Osteoblast (primary cell): Measurements from ENCODE around the gene AMN. TPM values are rescaled to one million over a fixed set of nuclear protein-coding genes. Genes with fewer than 3 reads are reported as not detected.

Source experiments
- DNase-seq: peaks from one replicate; pipeline ENCODE4 v3.0.0; 2011; ENCODE audit warnings: low spot score, mixed read lengths; ENCODE audit not compliant: insufficient read length; ENCODE audit errors: missing footprints
- H2AFZ ChIP-seq: 2 replicates; pipeline ENCODE4 v1.6.0; 2011; ENCODE audit warnings: mild to moderate bottlenecking, low read length
- H3K27ac ChIP-seq: 2 replicates; pipeline ENCODE4 v1.5.1; 2011; ENCODE audit warnings: mild to moderate bottlenecking, low read depth, low read length, moderate library complexity
- H3K27me3 ChIP-seq: 2 replicates; pipeline ENCODE4 v1.6.0; 2012; ENCODE audit warnings: mild to moderate bottlenecking, control low read depth, inconsistent platforms, low read length, moderate library complexity; ENCODE audit not compliant: insufficient read depth
- H3K36me3 ChIP-seq: 2 replicates; pipeline ENCODE4 v1.5.1; 2011; ENCODE audit warnings: mild to moderate bottlenecking, low read length, control low read depth, moderate library complexity; ENCODE audit not compliant: insufficient read depth
- H3K4me1 ChIP-seq: 2 replicates; pipeline ENCODE4 v1.5.1; 2011; ENCODE audit warnings: mild to moderate bottlenecking, low read length, control low read depth, moderate library complexity; ENCODE audit not compliant: insufficient read depth
- H3K4me2 ChIP-seq: 2 replicates; pipeline ENCODE4 v1.6.0; 2011; ENCODE audit warnings: mild to moderate bottlenecking, low read length; ENCODE audit not compliant: insufficient read depth
- H3K4me3 ChIP-seq: fragments of 200-600 bp; sonication (generic); 3 replicates; pipeline ENCODE4 v1.5.1; 2012; ENCODE audit warnings: mild to moderate bottlenecking, low read length, inconsistent platforms; ENCODE audit not compliant: insufficient read depth
- H3K79me2 ChIP-seq: 2 replicates; pipeline ENCODE4 v1.6.0; 2012; ENCODE audit warnings: mild to moderate bottlenecking, low read length, control low read depth, inconsistent platforms; ENCODE audit not compliant: insufficient read depth
- H3K9me3 ChIP-seq: 2 replicates; pipeline ENCODE4 v1.5.1; 2011; ENCODE audit warnings: low read depth, low read length, control low read depth
- H4K20me1 ChIP-seq: 2 replicates; pipeline ENCODE4 v1.6.0; 2012; ENCODE audit warnings: mild to moderate bottlenecking, low read length, control low read depth; ENCODE audit not compliant: insufficient read depth
- total RNA-seq: library from RNA; depleted of rRNA; stranded (reverse); fragments of >200 nt; gene quantifications from 2 replicates; pipeline ENCODE4 v1.2.3, GENCODE V29; 2012
- TF ChIP-seq, protein P1 (sequence below): IDR thresholded peaks from 2 replicates; pipeline ENCODE4 v1.5.1; 2011; ENCODE audit warnings: mild to moderate bottlenecking, low read depth, low read length, moderate library complexity; ENCODE audit errors: extremely low read depth

The AMN gene
- total RNA-seq, 1 donor = under 0.01 TPM

DNA sequence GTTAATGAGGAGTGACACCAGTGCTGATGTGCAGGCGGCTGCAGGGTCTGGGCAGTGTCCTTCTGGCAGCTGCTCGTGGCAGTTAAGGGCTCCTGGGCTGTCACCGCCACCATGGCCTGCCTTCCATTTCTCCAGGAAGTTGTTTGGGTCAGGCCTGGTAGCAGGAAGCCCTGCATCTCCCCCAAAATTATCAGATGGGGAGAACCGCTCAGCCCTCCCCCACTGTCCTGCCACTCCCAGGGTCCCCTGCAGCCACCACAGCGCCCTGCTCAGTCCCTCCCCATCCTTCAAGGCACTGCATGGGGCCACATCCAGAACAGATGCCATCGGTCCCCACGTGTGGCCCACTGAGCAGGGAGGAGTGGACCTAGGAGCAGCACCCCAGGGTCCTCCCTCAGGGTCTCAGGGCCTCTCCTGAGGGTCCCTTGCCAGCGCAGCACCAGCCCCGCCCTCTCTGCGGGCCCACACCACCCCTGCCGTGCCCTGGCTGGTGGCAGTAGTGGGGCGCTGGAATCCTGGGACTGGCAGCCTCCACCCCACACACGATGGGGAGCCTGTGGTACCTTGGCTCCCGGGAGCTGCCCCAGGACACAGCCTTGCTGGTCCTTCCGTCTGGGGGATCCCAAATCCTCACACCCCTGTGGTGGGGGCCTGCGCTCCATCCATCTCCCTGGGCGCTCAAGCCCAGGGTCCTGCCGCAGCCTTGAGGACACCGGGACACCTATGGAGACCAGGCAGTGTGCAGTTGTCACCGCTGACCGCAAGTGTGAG, 10.3 kb upstream of the AMN start:
- DNase-seq = peak; percentile 85
- Histone ChIP-seq H2AFZ (no peak overlapping the region), H4K20me1 (no peaks in the 10 kb centered on the region), H3K79me2 (no peaks in the 10 kb centered on the region), H3K4me3 (no peak overlapping the region), H3K9me3 (no peaks in the 10 kb centered on the region), H3K27ac (no peak overlapping the region), H3K4me2 (no peak overlapping the region), H3K27me3 (no peaks in the 10 kb centered on the region), H3K4me1 (no peaks in the 10 kb centered on the region), H3K36me3 (no peaks in the 10 kb centered on the region)
- TF ChIP-seq, protein P1, sequence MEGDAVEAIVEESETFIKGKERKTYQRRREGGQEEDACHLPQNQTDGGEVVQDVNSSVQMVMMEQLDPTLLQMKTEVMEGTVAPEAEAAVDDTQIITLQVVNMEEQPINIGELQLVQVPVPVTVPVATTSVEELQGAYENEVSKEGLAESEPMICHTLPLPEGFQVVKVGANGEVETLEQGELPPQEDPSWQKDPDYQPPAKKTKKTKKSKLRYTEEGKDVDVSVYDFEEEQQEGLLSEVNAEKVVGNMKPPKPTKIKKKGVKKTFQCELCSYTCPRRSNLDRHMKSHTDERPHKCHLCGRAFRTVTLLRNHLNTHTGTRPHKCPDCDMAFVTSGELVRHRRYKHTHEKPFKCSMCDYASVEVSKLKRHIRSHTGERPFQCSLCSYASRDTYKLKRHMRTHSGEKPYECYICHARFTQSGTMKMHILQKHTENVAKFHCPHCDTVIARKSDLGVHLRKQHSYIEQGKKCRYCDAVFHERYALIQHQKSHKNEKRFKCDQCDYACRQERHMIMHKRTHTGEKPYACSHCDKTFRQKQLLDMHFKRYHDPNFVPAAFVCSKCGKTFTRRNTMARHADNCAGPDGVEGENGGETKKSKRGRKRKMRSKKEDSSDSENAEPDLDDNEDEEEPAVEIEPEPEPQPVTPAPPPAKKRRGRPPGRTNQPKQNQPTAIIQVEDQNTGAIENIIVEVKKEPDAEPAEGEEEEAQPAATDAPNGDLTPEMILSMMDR = no peak

DNA sequence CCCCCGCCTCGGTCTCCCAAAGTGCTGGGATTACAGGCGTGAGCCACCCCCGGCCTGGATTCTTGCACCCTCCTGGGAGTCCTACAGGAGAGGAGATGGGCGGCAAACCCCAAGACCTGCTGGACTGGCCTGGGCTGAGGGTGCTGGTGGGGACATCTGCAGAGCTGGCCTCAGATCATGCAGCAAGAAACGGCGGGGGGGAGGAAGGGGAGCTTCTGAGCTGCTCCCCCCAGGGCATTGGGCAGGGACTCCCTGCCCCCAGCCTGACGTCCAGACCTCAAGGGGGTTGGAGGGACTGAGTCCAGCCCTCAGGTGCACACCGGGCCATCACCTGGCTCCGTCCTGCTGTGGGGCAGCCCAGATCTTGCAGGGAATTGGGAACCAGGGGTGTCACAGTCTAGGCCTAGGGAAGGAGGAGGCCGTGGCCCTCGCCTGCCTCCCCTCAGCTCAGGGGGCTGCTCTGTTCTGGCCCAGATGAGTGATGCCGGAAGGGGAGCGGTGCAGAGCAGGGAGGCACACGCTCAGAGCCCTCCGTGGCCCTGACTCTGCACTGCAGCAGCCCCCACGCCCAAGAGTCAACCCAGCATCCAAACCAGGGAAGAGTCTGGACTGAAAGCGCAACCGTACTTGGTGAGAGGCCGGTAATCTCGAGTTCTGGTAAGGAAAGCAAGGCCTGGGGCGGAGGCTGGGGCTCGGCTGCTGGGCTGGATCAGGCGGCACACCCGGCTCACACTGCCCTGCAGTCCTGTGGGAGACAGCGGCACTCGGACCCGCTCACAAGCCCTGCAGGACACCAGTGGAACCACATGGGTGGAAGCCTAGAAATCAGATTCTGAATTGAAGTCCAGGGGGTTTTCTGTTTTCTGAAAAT, 8.9 kb upstream of the AMN start:
- Histone ChIP-seq H3K4me1 (no peaks in the 10 kb centered on the region), H3K36me3 (no peaks in the 10 kb centered on the region), H3K4me2 (no peak overlapping the region), H4K20me1 (peaks cover 4% of the 10 kb centered on the region), H3K79me2 (no peaks in the 10 kb centered on the region), H2AFZ (no peak overlapping the region), H3K27me3 (no peaks in the 10 kb centered on the region), H3K27ac (no peak overlapping the region), H3K4me3 (no peak overlapping the region), H3K9me3 (no peaks in the 10 kb centered on the region)
- DNase-seq = peak; percentile 88
- TF ChIP-seq, protein P1 = no peak

DNA sequence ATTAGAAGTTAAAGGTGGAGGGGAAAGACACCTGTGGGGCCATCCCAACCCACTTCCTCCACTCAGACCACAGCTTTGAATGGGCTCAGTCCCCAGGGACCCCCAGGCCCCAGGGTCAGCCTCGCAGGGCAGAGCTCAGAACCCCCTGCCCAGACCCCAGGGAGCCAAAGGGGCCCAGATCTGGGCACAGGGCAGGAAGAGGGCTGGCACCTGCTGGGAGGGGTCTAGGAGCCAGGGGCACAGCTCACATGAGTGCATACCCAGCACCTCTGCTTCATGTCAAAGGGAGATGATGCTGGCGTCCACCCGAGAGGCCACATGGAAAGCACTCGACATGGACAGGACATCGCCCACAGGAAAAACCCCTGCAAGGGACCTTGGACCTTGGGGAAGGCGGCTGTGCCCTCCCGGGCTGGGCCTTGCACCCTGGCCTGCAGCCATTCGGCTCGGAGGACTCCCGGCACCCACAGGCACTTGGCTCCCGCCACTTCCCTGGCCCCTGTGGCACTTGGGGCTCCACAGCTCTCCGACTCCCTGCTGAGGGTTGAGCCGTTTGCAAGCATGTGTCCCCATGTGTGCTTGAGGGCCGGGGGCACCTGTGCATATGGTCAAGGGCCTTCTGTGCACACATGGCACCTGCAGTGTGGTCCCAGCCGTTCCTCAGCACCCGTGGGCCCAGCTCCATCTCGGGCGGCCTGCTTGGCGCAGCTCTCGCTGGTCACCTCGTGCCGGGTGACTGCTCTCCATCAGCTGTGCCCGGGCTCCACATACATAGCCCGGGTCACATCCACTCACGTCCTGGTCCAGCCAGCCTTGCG, 7.8 kb upstream of the AMN start:
- Histone ChIP-seq H3K79me2 (no peaks in the 10 kb centered on the region), H4K20me1 (peaks cover 4% of the 10 kb centered on the region), H3K36me3 (no peaks in the 10 kb centered on the region), H3K4me2 (no peak overlapping the region), H3K4me1 (no peaks in the 10 kb centered on the region), H3K4me3 (no peak overlapping the region), H2AFZ (no peak overlapping the region), H3K27ac (no peak overlapping the region), H3K27me3 (no peaks in the 10 kb centered on the region), H3K9me3 (no peaks in the 10 kb centered on the region)
- TF ChIP-seq, protein P1 = no peak
- peak; percentile 87 for DNase-seq
